Adrenal gland (tissue), 5 donors: Measurements from ENCODE around the gene BAG3.

Experiments used
- CTCF ChIP-seq, 6 experiments: fragments of 450-650 bp in 4 of 6; fragments of 200-600 bp in 2 of 6; sonication (generic) in 1 of 6; IDR thresholded peaks; 1 replicate in 5 of 6; 2 replicates in 1 of 6; pipeline versions ENCODE4 v1.5.1 to v1.8.0; 2016 to 2021; ENCODE audit warnings: antibody characterized with exemption in 6 of 6, mild to moderate bottlenecking in 2 of 6, moderate library complexity in 1 of 6
- POLR2A ChIP-seq, 2 donors: fragments of 450-650 bp; IDR thresholded peaks; one replicate each; pipeline ENCODE4 v1.6.1; 2017; ENCODE audit warnings: antibody characterized with exemption in 2 of 2, mild to moderate bottlenecking in 2 of 2, moderate library complexity in 1 of 2
- donor health status: DM: no; HTN: no; CAD: no.

- TF ChIP-seq CTCF (IDR thresholded peaks at IDR 0.05): no peak
- TF ChIP-seq POLR2A (IDR thresholded peaks at IDR 0.05): no peak
Measured at GRCh38 chr10:119689016-119689580, 37.9 kb downstream of the BAG3 start.
